CD1c-positive myeloid dendritic cell (primary cell): Measurements from ENCODE around the gene SPECC1L.

Source experiments
- DNase-seq: peaks from one replicate; pipeline ENCODE4 v3.0.0-alpha.2; 2016; ENCODE audit errors: extremely low spot score

Gene SPECC1L

GRCh38 chr22:24442352-24442744, 171.7 kb downstream of the SPECC1L start:
- no peak for DNase-seq

DNA sequence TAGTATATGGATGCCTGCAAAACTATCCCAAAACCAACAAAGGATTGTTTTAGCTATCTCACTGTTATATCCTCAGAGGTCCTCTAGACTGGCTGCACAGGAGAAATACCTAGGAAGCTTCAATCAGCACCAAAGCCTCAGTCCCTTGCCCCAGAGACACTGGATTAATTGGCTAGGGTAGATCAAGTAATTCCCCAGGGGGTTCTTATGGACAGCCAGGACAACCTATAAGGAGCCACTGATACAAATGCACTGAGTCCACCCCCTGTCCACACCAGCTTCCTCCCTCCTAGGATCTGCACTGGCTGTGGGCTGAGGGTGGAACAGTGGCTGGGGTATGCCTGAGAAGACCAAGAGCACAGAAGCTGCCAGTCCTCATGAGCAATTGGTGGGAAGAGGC, 173.0 kb downstream of the SPECC1L start:
- DNase-seq: no peak

GRCh38 chr22:24444251-24444650, 173.6 kb downstream of the SPECC1L start:
- no peak for DNase-seq

- DNase-seq: no peak
Measured at GRCh38 chr22:24444729-24445466, 174.3 kb downstream of the SPECC1L start.

GRCh38 chr22:24445481-24446259, 175.0 kb downstream of the SPECC1L start:
- no peak for DNase-seq

DNA sequence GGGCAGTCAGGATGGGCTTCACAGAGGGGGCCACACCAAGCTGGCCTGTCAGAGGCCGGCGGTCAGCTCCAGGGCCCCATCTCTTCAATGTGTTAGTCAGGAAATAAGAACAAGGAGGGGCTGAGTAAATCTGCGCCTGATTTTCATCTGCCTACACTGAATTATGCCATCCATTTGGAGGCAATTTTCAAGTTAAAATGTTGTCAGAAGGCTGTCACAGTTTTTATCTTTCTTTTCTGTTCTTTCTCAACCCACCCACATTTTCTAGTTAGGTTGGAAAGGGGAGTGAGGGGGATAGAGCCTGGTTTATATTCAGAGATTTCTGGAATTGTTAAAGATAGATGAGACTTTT, 175.6 kb downstream of the SPECC1L start:
- no peak for DNase-seq

- DNase-seq: no peak
Measured at GRCh38 chr22:24450610-24451009, 180.0 kb downstream of the SPECC1L start.

GRCh38 chr22:24451162-24451561, 180.5 kb downstream of the SPECC1L start:
- no peak for DNase-seq

DNA sequence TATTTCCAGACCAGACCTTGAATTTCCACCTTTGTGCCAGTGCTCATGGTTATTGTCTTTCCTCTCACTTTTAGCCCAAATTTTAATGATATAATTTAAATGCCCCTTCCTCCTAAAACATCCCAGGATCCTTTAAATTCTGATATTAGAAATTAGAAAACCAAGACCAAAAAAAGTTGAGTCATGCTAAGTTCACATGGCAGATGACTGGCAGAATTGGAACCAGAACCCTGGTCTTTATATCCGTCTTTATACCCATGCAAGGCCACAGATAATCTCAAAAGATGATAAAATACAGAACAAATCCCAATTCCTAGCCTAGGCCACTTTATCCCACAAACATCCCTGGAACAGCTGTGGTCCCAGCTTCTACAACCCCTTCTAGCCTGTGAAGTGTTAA, 183.2 kb downstream of the SPECC1L start:
- DNase-seq: no peak

GRCh38 chr22:24455039-24455438, 184.4 kb downstream of the SPECC1L start:
- DNase-seq: no peak

DNA sequence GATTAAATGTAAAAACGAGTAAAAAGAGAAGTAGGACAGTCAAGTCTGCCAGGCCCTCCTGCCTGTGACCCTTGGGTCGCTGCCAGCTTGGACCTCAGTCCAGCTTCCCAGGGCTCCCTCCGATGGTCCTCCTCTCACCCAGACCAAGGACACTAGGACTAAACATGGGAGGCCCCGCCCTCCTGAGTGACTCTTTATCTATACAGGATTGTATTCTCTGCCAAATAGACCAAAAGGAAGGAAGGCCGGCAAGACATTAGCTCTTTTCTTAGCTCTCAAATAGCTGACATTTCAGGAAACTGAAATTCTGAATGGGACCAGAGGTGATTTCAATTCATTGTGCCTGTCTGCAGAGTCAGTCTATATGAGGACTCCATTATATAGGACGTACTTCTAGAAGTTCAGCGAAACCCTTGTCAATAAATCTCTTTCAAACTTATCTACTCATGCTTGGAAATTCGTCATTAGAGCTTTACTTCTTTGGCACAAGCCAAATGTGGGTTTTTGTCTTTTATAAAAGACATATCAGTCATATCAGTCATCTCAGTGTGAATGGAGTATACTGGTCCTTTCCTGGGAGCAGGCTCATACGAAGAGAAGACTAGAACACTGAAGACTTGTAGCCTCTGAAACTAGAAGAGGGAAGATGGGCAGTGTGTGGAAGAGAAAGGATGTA, 185.3 kb downstream of the SPECC1L start:
- no peak for DNase-seq

- DNase-seq: no peak
Measured at GRCh38 chr22:24457894-24458420, 187.3 kb downstream of the SPECC1L start.

DNA sequence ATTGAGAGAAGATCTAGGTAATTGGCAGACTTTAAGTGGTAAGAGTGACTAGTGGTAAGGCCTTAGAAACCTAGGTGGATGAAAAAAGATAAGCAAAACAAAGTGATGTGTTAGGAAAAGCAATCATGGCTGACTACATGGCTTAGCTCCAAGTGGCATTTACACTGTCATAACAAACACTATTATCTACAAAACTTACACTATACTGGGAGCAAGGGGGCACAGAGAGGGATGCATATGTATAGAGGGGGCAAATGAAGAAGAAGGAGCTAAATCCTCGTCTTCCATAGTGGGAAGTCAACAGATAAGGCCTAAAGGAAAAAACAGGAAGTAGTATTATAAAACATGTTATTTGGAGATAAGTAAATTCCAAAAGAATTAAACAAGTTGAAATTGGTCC, 189.3 kb downstream of the SPECC1L start:
- DNase-seq: no peak

- DNase-seq: peak; percentile 17
Measured at GRCh38 chr22:24460418-24461089, 189.9 kb downstream of the SPECC1L start.

- peak; percentile 90 for DNase-seq
Measured at GRCh38 chr22:24463071-24463760, 192.6 kb downstream of the SPECC1L start.

DNA sequence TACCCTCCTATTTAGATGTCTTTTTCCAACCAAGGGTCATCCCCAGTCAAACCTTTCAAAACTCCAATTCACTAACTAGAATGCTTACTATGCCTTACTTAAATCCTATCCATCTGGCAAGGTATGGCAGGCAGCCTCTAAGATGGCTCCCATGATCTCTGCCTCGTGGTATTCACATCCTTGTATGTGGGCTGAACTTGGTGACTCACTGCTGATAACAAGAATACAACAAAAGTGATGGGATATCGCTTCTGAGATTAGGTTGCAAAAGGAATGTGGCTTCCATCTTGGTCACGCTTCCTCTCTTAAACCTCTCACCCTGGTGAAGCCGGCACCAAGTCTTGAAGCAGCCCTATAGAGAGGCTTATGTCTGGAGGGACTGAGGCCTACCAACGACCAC, 194.9 kb downstream of the SPECC1L start:
- peak; percentile 52 for DNase-seq

DNA sequence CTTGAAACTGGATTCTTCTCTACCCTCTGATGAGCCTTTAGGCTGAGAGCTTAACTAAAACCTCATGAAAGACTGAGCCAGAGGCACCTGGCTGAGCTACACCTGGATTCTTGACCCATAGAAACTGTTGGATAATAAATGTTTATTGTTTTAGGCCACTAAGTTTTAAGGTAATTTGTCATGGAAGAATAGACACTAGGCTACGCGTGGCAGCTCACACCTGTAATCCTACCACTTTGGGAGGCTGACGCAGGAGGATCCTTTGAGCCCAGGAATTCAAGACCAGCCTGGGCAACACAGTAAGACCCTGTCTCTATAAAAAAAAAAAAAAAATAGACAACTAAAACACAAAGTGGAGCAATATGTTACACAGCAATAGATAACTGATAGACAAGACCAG, 195.3 kb downstream of the SPECC1L start:
- no peak for DNase-seq

DNA sequence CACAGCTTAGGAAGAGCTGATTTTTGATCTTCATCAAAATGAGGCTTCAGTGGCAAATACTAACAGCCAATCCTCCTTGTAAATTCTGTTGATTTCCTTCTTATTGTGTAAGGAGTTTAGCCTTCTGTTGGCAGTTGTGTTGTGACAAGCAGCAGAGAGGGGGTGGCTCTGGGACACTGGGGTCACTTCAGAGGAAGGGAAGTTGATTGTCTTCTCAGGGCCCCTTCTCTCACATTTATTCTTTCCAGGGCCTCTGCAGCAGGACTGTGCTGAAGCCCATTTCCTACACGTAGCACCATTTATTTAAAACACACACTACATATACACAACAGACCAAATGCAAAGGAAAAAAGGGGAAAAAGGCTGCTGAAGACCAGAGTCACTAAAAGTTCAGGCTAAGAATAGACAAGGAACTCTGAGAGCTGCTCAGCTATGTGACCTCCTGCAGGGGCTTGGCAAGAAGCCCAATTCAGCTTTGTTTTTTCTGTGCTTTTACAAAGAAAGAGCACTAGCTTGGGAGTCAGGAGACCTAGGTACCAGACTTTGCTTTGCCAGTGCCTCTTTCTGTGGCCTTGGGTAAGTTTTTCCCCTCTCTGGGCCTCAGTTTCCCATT, 196.2 kb downstream of the SPECC1L start:
- peak; percentile 64 for DNase-seq

GRCh38 chr22:24467340-24467739, 196.7 kb downstream of the SPECC1L start:
- DNase-seq: peak; percentile 16
